ENCODE measurements around the gene MYLK4.

DNA sequence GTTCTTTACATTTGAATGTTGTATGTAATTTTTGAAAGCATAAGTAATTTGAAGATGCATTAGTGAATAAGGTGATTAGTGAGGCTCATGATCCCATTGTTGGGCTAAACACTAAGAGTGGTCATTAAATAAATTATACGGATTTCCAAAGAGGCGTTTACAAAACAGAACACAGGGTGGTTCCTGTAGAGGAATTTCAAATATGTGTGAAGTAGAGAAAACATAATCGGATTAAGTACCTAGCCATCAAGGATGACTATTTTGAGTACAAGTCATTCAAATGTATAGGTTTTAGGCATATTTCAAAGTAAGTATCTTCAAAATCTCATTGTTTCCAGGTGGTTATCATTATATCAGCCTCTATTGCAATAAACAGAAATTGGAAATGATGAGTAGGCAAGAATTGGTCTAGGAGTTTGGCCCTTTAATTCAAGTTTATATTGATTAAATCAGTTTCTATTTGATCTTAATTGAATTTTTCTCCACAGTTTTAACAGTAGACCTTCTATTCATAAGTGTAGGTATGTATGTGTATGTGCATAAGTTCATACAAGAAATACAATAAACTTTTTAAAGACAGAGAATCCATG is 94.8 kb downstream of the MYLK4 start:
- TF ChIP-seq POLR2AphosphoS5 (IDR thresholded peaks at IDR 0.05; ENCODE audit: borderline replicate concordance, low read depth, low read length) (no peak), EZH2 (IDR thresholded peaks at IDR 0.05) (no peak)

Measured in SK-N-MC (cell line).